IPS DF 6.9 (cell line): ENCODE results near the gene BLZF1.
"Not testable (repeated sequence)": the region's sequence is repeated elsewhere in the genome, so short reads cannot be mapped to it uniquely, and the experiment has no call there.

Experiments used
- DNase-seq: peaks from one replicate; pipeline ENCODE4 v3.0.0-alpha.2; 2013; ENCODE audit warnings: low read depth, low spot score
- H3K27ac ChIP-seq: one replicate; pipeline ENCODE4 v1.5.1; 2013; ENCODE audit warnings: low read length, control low read depth
- H3K27me3 ChIP-seq: 2 replicates; pipeline ENCODE4 v1.6.1; 2013; ENCODE audit warnings: mild to moderate bottlenecking, low read length; ENCODE audit not compliant: control insufficient read depth, insufficient read depth
- H3K36me3 ChIP-seq: 2 replicates; pipeline ENCODE4 v1.6.1; 2013; ENCODE audit warnings: low read length; ENCODE audit not compliant: control insufficient read depth, insufficient read depth
- H3K4me1 ChIP-seq: 2 replicates; pipeline ENCODE4 v1.6.1; 2013; ENCODE audit warnings: low read length; ENCODE audit not compliant: control insufficient read depth, insufficient read depth
- H3K4me3 ChIP-seq: 2 replicates; pipeline ENCODE4 v1.5.1; 2013; ENCODE audit warnings: mild to moderate bottlenecking, low read length
- H3K9me3 ChIP-seq: 2 replicates; pipeline ENCODE4 v1.6.1; 2013; ENCODE audit warnings: low read length, inconsistent platforms; ENCODE audit not compliant: control insufficient read depth, insufficient read depth
- WGBS: extraction: QIAGEN DNeasy Blood & Tissue Kit; methylation state at CpG from one replicate; pipeline ENCODE4 v1.1.7; 2013; ENCODE audit warnings: mixed read lengths, missing lambda C conversion rate; ENCODE audit not compliant: insufficient read length, insufficient coverage; 5-methylcytosine and 5-hydroxymethylcytosine counted together

BLZF1 gene

DNA sequence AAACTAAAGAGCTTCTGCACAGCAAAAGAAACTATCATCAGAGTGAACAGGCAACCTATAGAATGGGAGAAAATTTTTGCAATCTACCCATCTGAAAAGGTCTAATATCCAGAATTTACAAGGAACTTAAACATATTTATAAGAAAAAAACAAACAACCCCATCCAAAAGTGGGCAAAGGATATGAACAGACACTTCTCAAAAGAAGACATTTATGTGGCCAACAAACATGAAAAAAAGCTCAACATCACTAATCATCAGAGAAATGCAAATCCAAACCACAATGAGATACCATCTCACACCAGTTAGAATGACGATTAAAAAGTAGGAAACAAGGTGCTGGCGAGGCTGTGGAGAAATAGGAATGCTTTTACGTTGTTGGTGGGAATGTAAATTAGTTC, 33.3 kb upstream of the BLZF1 start:
- not testable (repeated sequence) for H3K27me3 ChIP-seq, H3K27ac ChIP-seq, DNase-seq, H3K4me1 ChIP-seq, H3K9me3 ChIP-seq, H3K4me3 ChIP-seq, H3K36me3 ChIP-seq
- WGBS: no CpG with 5 or more reads among the region's 3 CpGs

DNA sequence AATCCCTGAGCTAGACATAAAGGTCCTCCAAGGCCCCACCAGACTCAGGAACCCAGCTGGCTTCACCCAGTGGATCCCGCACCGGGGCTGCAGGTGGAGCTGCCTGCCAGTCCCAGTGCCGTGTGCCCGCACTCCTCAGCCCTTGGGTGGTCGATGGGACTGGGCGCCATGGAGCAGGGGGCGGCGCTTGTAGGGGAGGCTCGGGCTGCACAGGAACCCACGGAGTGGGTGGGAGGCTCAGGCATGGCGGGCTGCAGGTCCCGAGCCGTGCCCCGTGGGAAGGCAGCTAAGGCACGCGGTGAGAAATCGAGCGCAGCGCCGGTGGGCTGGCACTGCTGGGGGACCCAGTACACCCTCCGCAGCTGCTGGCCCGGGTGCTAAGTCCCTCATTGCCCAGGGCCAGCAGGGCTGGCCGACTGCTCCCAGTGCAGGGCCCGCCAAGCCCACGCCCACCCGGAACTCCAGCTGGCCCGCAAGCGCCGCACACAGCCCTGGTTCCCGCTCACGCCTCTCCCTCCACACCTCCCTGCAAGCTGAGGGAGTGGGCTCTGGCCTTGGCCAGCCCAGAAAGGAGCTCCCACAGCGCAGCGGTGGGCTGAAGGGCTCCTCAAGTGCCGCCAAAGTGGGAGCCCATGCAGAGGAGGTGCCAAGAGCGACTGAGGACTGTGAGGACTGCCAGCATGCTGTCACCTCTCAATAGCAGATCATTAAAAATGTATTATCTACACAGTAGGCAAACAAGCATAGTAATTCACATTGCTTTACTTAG, 30.9 kb upstream of the BLZF1 start:
- not testable (repeated sequence) for H3K36me3 ChIP-seq, H3K4me1 ChIP-seq, H3K9me3 ChIP-seq, H3K27me3 ChIP-seq, DNase-seq, H3K27ac ChIP-seq, H3K4me3 ChIP-seq
- no CpG with 5 or more reads among the region's 35 CpGs for WGBS

DNA sequence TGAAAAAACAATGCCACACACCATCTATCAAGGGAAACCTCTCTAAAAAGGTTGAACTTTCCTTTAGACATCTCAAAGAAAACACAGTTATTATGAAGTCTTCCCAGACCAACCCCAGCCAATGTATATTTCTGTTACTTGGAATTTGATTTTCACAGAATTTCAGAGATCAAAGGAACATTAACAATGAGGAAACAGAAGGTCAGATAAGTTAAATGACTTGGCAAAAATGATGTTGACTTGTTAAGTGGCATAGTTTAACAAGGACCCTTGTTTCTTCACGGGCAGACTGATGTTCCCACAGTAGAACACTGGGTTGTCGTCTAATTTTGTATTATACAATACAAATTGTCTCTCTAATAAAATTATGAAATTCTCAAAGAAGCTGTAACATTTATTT, 29.4 kb upstream of the BLZF1 start:
- no peaks in the 10 kb centered on the region for H3K9me3 ChIP-seq
- DNase-seq: no peak

DNA sequence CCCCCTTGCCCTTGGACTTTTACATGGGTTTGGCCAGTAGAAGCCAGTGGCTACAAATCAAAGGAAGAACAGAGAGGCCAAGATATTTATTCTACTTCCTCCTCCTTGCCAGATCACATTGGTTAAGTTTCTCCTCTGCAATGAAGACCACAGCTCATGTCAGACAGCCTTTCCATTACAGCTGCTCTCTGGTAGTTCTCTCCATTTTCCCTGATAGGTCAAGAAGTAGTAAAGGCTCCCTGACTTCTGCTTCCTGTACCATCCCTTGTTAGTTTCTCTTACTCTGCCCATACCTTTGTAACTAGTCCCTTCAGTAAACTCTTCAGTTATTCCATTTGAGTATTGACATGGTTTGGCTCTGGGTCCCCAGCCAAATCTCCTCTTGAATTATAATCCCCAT, 28.2 kb upstream of the BLZF1 start:
- Histone ChIP-seq H3K36me3 (no peaks in the 10 kb centered on the region), H3K4me1 (no peaks in the 10 kb centered on the region), H3K27ac (no peak overlapping the region), H3K4me3 (no peak overlapping the region), H3K9me3 (no peaks in the 10 kb centered on the region), H3K27me3 (no peaks in the 10 kb centered on the region)
- no peak for DNase-seq

More for the DNA sequence above, 29.4 kb upstream of the BLZF1 start:
- Histone ChIP-seq H3K4me1 (no peaks in the 10 kb centered on the region), H3K27me3 (no peaks in the 10 kb centered on the region), H3K36me3 (no peaks in the 10 kb centered on the region), H3K27ac (no peak overlapping the region), H3K4me3 (no peak overlapping the region)
- WGBS: no CpG with 5 or more reads among the region's 2 CpGs

DNA sequence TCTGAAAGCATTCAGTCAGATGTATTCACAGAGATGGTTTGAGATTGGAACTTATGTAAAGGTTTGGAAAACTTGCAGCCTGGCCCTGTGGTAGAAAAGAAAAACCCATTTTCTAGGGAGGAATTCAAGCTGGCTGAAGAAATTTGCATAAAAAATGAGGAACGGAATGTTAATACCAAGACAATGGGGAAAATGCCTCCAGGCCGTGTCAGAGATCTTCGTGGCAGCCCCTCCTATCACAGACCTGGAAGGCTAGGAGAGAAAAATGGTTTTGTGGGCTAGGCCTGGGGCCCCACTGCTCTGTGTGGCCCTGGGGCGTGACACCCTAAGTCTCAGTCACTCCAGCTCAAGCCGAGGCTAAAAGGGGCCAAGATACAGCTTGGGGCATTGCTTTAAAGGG, 27.1 kb upstream of the BLZF1 start:
- no peaks in the 10 kb centered on the region for H3K9me3 ChIP-seq
- no peaks in the 10 kb centered on the region for H3K27me3 ChIP-seq
- no peaks in the 10 kb centered on the region for H3K36me3 ChIP-seq
- WGBS: no CpG with 5 or more reads among the region's 5 CpGs
- H3K27ac ChIP-seq: no peak overlapping the region
- peak; percentile 13 for DNase-seq
- no peak overlapping the region for H3K4me3 ChIP-seq
- H3K4me1 ChIP-seq: no peaks in the 10 kb centered on the region

DNA sequence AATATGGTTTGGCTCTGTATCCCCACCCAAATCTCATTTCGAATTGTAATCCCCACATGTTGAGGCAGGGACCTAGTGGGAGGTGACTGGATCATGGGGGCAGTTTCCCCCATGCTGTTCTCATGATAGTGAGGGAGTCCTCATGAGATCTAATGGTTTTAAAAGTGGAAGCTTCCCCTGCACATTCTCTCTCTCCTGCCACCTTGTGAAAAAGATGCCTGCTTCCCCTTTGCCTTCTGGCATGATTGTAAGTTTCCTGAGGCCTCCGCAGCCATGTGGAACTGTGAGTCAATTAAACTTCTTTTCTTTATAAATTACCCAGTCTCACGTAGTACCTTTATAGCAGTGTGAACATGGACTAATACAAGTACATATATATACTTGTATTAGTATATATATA, 25.9 kb upstream of the BLZF1 start:
- H3K4me3 ChIP-seq, H3K9me3 ChIP-seq, H3K36me3 ChIP-seq, H3K27me3 ChIP-seq, H3K4me1 ChIP-seq, H3K27ac ChIP-seq, DNase-seq: not testable (repeated sequence)
- WGBS: no CpG with 5 or more reads among the region's 3 CpGs

DNA sequence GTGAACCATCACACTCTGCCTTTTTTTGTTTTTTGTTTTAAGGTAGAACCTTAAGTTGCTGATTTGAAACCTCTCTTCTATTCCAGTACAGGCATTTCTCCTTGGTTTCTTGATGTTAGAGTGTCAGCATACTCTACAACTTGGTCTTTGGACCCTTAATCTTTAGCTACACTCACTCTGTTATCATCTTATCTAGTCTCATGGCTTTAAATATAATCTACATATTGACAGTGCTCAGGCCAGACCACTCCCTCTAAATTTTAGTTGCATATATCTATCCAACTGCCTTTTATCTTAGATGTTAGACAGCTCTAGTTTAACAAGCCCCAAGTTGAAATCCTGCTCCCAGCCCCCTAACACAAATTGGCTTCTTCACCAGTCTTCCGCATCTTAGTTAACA, 22.5 kb upstream of the BLZF1 start:
- no CpG with 5 or more reads among the region's 1 CpG for WGBS
- no peaks in the 10 kb centered on the region for H3K4me1 ChIP-seq
- no peak for DNase-seq

DNA sequence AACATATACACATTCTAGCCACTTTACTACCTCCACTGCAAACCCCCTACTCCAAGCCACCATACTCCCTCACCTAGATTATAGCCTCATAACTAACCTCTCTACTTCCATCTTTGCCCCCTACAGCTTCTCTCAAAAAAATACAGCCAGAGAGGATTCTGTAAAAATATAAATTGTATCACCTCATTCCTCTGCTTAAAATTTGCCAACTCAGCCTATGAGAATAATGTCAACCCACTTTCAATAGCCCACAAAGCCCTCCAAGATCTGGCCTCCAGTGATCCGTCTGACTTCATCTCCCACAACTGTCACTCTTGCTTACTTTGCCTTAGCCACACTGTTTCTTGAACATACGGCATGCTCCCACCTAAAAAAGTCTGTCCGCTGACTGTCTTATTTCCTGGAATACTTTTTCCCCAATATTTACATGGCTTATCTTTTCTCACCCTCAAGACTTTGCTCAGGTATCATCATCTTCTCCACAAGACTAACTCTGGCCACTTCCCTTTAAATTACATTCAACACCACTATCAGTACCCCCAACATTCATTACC, 21.9 kb upstream of the BLZF1 start:
- H3K27me3 ChIP-seq: no peaks in the 10 kb centered on the region
- DNase-seq: no peak
- H3K4me1 ChIP-seq: no peaks in the 10 kb centered on the region
- H3K36me3 ChIP-seq: no peaks in the 10 kb centered on the region
- no peak overlapping the region for H3K27ac ChIP-seq
- H3K9me3 ChIP-seq: no peaks in the 10 kb centered on the region
- no CpG with 5 or more reads among the region's 3 CpGs for WGBS
- H3K4me3 ChIP-seq: no peak overlapping the region

More for the DNA sequence above, 22.5 kb upstream of the BLZF1 start:
- H3K27ac ChIP-seq: no peak overlapping the region
- H3K9me3 ChIP-seq: no peaks in the 10 kb centered on the region
- no peak overlapping the region for H3K4me3 ChIP-seq
- no peaks in the 10 kb centered on the region for H3K27me3 ChIP-seq
- H3K36me3 ChIP-seq: no peaks in the 10 kb centered on the region

DNA sequence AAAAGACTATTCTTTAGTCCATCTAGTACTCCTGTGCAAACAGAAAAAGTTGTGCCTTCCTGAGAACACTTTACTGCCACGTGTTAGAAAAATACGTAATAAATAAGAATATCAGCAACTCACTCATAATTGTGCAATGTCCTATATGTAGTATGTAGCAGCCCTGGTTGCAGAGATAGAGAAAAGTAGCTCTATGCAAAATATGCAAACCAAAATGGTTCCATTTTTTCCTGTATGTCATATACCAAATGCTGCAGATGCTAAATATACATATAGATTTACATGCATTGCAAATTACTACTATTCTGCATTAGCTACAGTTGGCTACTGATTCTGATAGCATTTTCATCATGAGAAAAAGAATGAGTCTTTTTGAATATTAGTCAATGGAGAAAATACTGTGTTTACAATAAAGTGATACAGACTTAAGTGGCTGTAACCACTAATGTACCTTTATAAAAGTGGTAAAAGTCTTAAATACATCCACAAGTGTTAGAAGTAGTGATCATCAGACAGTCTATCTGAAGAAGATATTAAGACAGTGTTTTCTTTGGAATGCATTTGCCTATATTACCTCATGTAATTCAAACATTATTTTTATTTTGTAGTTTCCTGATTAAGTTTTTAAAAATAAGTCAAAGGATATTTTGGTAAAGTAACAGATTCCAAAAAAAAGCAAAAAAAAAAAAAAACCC, 20.2 kb upstream of the BLZF1 start:
- no peaks in the 10 kb centered on the region for H3K9me3 ChIP-seq
- DNase-seq: no peak
- no peak overlapping the region for H3K4me3 ChIP-seq
- H3K27ac ChIP-seq: no peak overlapping the region
- no peaks in the 10 kb centered on the region for H3K4me1 ChIP-seq
- no peaks in the 10 kb centered on the region for H3K36me3 ChIP-seq
- H3K27me3 ChIP-seq: no peaks in the 10 kb centered on the region
- no CpG with 5 or more reads among the region's 2 CpGs for WGBS

DNA sequence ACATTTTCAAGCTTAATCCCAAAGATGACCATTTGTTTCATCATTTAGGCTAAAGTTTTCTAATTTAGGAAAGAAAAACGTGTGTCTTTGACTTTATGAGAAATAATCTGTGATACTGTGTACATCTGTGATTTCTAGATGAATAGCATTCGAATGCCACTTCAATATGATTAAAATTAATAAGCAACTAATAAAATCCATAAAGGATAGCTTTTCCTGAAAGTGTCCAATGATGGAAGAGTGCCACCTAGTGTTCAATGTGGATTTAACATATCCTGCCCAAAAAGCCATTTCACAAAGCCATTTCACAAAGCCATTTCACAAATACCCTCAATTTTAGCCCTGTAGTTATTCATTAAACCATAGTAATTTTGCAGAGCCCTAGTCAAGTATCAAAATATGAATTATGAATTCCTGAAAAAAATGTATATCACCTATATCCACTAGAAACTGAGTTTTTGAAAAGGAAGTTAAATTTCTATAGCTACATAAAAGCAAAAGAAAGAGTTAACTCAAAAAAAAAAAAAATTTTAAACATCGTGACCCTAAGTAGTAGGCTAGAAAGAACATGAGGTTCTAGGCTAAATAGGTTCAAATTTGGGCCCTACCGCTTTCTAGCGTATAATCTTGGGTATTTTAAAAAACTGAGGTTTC, 19.5 kb upstream of the BLZF1 start:
- Histone ChIP-seq H3K27me3 (no peaks in the 10 kb centered on the region), H3K27ac (no peak overlapping the region), H3K4me1 (no peaks in the 10 kb centered on the region), H3K9me3 (no peaks in the 10 kb centered on the region), H3K4me3 (no peak overlapping the region), H3K36me3 (no peaks in the 10 kb centered on the region)
- peak; percentile 18 for DNase-seq
- no CpG with 5 or more reads among the region's 5 CpGs for WGBS
